WTC11 (cell line): ENCODE data around the gene WAC. TPM values are rescaled to one million over a fixed set of nuclear protein-coding genes. Genes with fewer than 3 reads are reported as not detected.
A peak's percentile ranks its signal among the peaks of the same experiment; 100 is the strongest.

Experiments used
- ATAC-seq: fragments of 200-7000 bp; cut with Tn5 transposase; 2 replicates; pipeline ENCODE4 v1.10.0; 2021; ENCODE audit warnings: mild to moderate bottlenecking, moderate library complexity
- CTCF ChIA-PET: fragments of 300-600 bp; sonication (Branson Sonifier 250); formaldehyde crosslinking; loops from one replicate; lab custom pipeline; 2021; ENCODE audit warnings: antibody characterized with exemption; lab: Charles Lee
- POLR2A ChIA-PET: fragments of 350-600 bp; sonication (Branson Sonifier 250); formaldehyde crosslinking; loops from one replicate; lab custom pipeline; 2021; ENCODE audit warnings: antibody characterized with exemption; lab: Charles Lee
- DNase-seq: peaks from one replicate; pipeline ENCODE4 v3.0.0; 2021; ENCODE audit warnings: low spot score
- H3K27ac Mint-ChIP-seq: 2 replicates; pipeline ENCODE4 v1.8.0; 2021; ENCODE audit warnings: mixed read lengths
- H3K27me3 Mint-ChIP-seq: 2 replicates; pipeline ENCODE4 v1.8.0; 2021; ENCODE audit warnings: low read depth, mild to moderate bottlenecking, moderate library complexity, mixed read lengths
- H3K36me3 Mint-ChIP-seq: 2 replicates; pipeline ENCODE4 v1.8.0; 2021; ENCODE audit warnings: mixed read lengths
- H3K4me1 Mint-ChIP-seq: 2 replicates; pipeline ENCODE4 v1.8.0; 2022; ENCODE audit warnings: mixed read lengths
- H3K4me3 Mint-ChIP-seq: 2 replicates; pipeline ENCODE4 v1.8.0; 2021; ENCODE audit warnings: mild to moderate bottlenecking, moderate library complexity, mixed read lengths
- H3K9me3 Mint-ChIP-seq: 2 replicates; pipeline ENCODE4 v1.8.0; 2021; ENCODE audit warnings: mixed read lengths
- ELF4 ChIP-seq: sonication (generic); formaldehyde crosslinking; IDR thresholded peaks from 2 replicates; pipeline ENCODE4 v1.8.1; 2022; ENCODE audit warnings: low read depth, mild to moderate bottlenecking, moderate library complexity, missing genetic modification reagents
- HMGA2 ChIP-seq: fragments of 250-450 bp; sonication (Bioruptor Pico); IDR thresholded peaks from 2 replicates; pipeline ENCODE4 v1.4.0; 2021; ENCODE audit warnings: mild to moderate bottlenecking, moderate library complexity
- JAZF1 ChIP-seq: fragments of 250-450 bp; sonication (Bioruptor Pico); IDR thresholded peaks from 2 replicates; pipeline ENCODE4 v1.9.0; 2021; ENCODE audit warnings: moderate library complexity, mild to moderate bottlenecking, inconsistent platforms
- NR2C2 ChIP-seq: sonication (generic); formaldehyde crosslinking; IDR thresholded peaks from 2 replicates; pipeline ENCODE4 v1.8.0; 2022; ENCODE audit warnings: mild to moderate bottlenecking, missing genetic modification reagents
- PRRX2 ChIP-seq: fragments of 250-450 bp; sonication (Bioruptor Pico); IDR thresholded peaks from 2 replicates; pipeline ENCODE4 v1.8.0; 2021; ENCODE audit warnings: mild to moderate bottlenecking
- RELA ChIP-seq: sonication (generic); formaldehyde crosslinking; IDR thresholded peaks from 2 replicates; pipeline ENCODE4 v1.8.1; 2022; ENCODE audit warnings: missing genetic modification reagents, mild to moderate bottlenecking, borderline replicate concordance
- SMAD3 ChIP-seq: sonication (generic); formaldehyde crosslinking; IDR thresholded peaks from 2 replicates; pipeline ENCODE4 v1.8.0; 2022; ENCODE audit warnings: missing genetic modification reagents, mild to moderate bottlenecking, borderline replicate concordance
- SP1 ChIP-seq: sonication (generic); formaldehyde crosslinking; conservative IDR thresholded peaks from 2 replicates; pipeline ENCODE4 v1.8.1; 2022; ENCODE audit warnings: missing genetic modification reagents
- ZNF138 ChIP-seq: sonication (generic); formaldehyde crosslinking; conservative IDR thresholded peaks from 2 replicates; pipeline ENCODE4 v1.8.1; 2022; ENCODE audit warnings: mild to moderate bottlenecking, moderate library complexity, missing genetic modification reagents
- ZNF317 ChIP-seq: sonication (generic); formaldehyde crosslinking; IDR thresholded peaks from 2 replicates; pipeline ENCODE4 v1.8.1; 2023; ENCODE audit warnings: low read depth, mild to moderate bottlenecking, moderate library complexity, missing genetic modification reagents, borderline replicate concordance
- ZNF416 ChIP-seq: fragments of 250-450 bp; sonication (Bioruptor Pico); IDR thresholded peaks from 2 replicates; pipeline ENCODE4 v1.9.0; 2021; ENCODE audit warnings: mild to moderate bottlenecking, inconsistent platforms
- total RNA-seq: library from RNA; stranded (reverse); gene quantifications from 3 replicates; pipeline ENCODE4 v1.2.3, GENCODE V29; 2021
- TF ChIP-seq, protein P1 (sequence below): sonication (generic); formaldehyde crosslinking; IDR thresholded peaks from 2 replicates; pipeline ENCODE4 v1.8.0; 2022; ENCODE audit warnings: mild to moderate bottlenecking, missing genetic modification reagents
- TF ChIP-seq, protein P2 (sequence below): sonication (generic); formaldehyde crosslinking; IDR thresholded peaks from 2 replicates; pipeline ENCODE4 v1.8.0; 2023; ENCODE audit warnings: missing genetic modification reagents, mild to moderate bottlenecking, borderline replicate concordance
- TF ChIP-seq, protein P3 (sequence below): sonication (generic); formaldehyde crosslinking; IDR thresholded peaks from 2 replicates; pipeline ENCODE4 v1.8.1; 2023; ENCODE audit warnings: mild to moderate bottlenecking, missing genetic modification reagents
- TF ChIP-seq, protein P4 (sequence below): sonication (generic); formaldehyde crosslinking; IDR thresholded peaks from 2 replicates; pipeline ENCODE4 v1.8.1; 2023; ENCODE audit warnings: mild to moderate bottlenecking, missing genetic modification reagents, moderate library complexity
- TF ChIP-seq, protein P5 (sequence below): fragments of 250-450 bp; sonication (Bioruptor Pico); IDR thresholded peaks from 2 replicates; pipeline ENCODE4 v1.9.0; 2021; ENCODE audit warnings: mild to moderate bottlenecking, borderline replicate concordance
- TF ChIP-seq, protein P6 (sequence below): sonication (generic); formaldehyde crosslinking; IDR thresholded peaks from 2 replicates; pipeline ENCODE4 v1.8.0; 2023; ENCODE audit warnings: mild to moderate bottlenecking, missing genetic modification reagents

WAC gene
- total RNA-seq, 1 experiment from 2014 or later, result 108 TPM

DNA sequence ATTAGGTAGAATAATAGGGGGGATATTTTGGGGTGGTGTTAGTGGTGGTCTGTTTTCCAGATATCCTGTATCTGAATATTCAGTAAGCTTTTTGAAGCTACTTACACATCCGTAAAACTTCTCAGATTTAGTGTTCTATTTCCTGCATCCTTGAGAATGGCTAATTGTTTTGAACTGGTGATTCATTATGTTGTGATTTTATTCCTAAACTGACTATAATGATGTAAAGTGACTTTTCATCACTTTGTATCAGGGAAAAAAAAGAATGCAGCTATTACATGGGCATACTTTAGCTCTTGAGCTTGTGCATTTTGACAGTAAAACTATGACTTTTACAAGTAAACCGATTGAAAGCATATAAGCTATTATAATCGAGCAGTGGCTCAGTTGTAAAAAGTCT, 18.2 kb downstream of the WAC start:
- POLR2A ChIA-PET, result no interaction called here
- no peaks in the 10 kb centered on the region for H3K27me3 Mint-ChIP-seq
- TF ChIP-seq, protein P1, sequence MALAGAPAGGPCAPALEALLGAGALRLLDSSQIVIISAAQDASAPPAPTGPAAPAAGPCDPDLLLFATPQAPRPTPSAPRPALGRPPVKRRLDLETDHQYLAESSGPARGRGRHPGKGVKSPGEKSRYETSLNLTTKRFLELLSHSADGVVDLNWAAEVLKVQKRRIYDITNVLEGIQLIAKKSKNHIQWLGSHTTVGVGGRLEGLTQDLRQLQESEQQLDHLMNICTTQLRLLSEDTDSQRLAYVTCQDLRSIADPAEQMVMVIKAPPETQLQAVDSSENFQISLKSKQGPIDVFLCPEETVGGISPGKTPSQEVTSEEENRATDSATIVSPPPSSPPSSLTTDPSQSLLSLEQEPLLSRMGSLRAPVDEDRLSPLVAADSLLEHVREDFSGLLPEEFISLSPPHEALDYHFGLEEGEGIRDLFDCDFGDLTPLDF (CRISPR knock-in tag), result no peak
- no peak for TF ChIP-seq ELF4 (CRISPR knock-in tag)
- no peak for TF ChIP-seq ZNF138 (CRISPR knock-in tag)
- TF ChIP-seq PRRX2 (CRISPR knock-in tag), result no peak
- TF ChIP-seq NR2C2 (CRISPR knock-in tag), result no peak
- no peak for TF ChIP-seq RELA
- TF ChIP-seq HMGA2 (CRISPR knock-in tag), result no peak
- TF ChIP-seq, protein P2, sequence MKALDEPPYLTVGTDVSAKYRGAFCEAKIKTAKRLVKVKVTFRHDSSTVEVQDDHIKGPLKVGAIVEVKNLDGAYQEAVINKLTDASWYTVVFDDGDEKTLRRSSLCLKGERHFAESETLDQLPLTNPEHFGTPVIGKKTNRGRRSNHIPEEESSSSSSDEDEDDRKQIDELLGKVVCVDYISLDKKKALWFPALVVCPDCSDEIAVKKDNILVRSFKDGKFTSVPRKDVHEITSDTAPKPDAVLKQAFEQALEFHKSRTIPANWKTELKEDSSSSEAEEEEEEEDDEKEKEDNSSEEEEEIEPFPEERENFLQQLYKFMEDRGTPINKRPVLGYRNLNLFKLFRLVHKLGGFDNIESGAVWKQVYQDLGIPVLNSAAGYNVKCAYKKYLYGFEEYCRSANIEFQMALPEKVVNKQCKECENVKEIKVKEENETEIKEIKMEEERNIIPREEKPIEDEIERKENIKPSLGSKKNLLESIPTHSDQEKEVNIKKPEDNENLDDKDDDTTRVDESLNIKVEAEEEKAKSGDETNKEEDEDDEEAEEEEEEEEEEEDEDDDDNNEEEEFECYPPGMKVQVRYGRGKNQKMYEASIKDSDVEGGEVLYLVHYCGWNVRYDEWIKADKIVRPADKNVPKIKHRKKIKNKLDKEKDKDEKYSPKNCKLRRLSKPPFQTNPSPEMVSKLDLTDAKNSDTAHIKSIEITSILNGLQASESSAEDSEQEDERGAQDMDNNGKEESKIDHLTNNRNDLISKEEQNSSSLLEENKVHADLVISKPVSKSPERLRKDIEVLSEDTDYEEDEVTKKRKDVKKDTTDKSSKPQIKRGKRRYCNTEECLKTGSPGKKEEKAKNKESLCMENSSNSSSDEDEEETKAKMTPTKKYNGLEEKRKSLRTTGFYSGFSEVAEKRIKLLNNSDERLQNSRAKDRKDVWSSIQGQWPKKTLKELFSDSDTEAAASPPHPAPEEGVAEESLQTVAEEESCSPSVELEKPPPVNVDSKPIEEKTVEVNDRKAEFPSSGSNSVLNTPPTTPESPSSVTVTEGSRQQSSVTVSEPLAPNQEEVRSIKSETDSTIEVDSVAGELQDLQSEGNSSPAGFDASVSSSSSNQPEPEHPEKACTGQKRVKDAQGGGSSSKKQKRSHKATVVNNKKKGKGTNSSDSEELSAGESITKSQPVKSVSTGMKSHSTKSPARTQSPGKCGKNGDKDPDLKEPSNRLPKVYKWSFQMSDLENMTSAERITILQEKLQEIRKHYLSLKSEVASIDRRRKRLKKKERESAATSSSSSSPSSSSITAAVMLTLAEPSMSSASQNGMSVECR (CRISPR knock-in tag), result no peak
- TF ChIP-seq JAZF1, result no peak
- TF ChIP-seq, protein P3, sequence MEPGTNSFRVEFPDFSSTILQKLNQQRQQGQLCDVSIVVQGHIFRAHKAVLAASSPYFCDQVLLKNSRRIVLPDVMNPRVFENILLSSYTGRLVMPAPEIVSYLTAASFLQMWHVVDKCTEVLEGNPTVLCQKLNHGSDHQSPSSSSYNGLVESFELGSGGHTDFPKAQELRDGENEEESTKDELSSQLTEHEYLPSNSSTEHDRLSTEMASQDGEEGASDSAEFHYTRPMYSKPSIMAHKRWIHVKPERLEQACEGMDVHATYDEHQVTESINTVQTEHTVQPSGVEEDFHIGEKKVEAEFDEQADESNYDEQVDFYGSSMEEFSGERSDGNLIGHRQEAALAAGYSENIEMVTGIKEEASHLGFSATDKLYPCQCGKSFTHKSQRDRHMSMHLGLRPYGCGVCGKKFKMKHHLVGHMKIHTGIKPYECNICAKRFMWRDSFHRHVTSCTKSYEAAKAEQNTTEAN (CRISPR knock-in tag), result no peak
- TF ChIP-seq, protein P4, sequence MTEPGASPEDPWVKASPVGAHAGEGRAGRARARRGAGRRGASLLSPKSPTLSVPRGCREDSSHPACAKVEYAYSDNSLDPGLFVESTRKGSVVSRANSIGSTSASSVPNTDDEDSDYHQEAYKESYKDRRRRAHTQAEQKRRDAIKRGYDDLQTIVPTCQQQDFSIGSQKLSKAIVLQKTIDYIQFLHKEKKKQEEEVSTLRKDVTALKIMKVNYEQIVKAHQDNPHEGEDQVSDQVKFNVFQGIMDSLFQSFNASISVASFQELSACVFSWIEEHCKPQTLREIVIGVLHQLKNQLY (CRISPR knock-in tag), result no peak
- TF ChIP-seq, protein P5, sequence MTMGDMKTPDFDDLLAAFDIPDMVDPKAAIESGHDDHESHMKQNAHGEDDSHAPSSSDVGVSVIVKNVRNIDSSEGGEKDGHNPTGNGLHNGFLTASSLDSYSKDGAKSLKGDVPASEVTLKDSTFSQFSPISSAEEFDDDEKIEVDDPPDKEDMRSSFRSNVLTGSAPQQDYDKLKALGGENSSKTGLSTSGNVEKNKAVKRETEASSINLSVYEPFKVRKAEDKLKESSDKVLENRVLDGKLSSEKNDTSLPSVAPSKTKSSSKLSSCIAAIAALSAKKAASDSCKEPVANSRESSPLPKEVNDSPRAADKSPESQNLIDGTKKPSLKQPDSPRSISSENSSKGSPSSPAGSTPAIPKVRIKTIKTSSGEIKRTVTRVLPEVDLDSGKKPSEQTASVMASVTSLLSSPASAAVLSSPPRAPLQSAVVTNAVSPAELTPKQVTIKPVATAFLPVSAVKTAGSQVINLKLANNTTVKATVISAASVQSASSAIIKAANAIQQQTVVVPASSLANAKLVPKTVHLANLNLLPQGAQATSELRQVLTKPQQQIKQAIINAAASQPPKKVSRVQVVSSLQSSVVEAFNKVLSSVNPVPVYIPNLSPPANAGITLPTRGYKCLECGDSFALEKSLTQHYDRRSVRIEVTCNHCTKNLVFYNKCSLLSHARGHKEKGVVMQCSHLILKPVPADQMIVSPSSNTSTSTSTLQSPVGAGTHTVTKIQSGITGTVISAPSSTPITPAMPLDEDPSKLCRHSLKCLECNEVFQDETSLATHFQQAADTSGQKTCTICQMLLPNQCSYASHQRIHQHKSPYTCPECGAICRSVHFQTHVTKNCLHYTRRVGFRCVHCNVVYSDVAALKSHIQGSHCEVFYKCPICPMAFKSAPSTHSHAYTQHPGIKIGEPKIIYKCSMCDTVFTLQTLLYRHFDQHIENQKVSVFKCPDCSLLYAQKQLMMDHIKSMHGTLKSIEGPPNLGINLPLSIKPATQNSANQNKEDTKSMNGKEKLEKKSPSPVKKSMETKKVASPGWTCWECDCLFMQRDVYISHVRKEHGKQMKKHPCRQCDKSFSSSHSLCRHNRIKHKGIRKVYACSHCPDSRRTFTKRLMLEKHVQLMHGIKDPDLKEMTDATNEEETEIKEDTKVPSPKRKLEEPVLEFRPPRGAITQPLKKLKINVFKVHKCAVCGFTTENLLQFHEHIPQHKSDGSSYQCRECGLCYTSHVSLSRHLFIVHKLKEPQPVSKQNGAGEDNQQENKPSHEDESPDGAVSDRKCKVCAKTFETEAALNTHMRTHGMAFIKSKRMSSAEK, result no peak
- ATAC-seq, result no peak
- peak overlapping the region; percentile 41 for H3K27ac Mint-ChIP-seq
- no peak for DNase-seq
- H3K9me3 Mint-ChIP-seq, result no peaks in the 10 kb centered on the region
- H3K4me3 Mint-ChIP-seq, result no peak overlapping the region
- H3K36me3 Mint-ChIP-seq, result peaks cover 66% of the 10 kb centered on the region
- H3K4me1 Mint-ChIP-seq, result peaks cover 54% of the 10 kb centered on the region
- CTCF ChIA-PET, result interaction anchor here (1.0 to 1.1 kb wide), 2 partner anchors 10 to 157 kb away, joined by 3 to 4 read pairs; no protein-coding TSS in a partner anchor

DNA sequence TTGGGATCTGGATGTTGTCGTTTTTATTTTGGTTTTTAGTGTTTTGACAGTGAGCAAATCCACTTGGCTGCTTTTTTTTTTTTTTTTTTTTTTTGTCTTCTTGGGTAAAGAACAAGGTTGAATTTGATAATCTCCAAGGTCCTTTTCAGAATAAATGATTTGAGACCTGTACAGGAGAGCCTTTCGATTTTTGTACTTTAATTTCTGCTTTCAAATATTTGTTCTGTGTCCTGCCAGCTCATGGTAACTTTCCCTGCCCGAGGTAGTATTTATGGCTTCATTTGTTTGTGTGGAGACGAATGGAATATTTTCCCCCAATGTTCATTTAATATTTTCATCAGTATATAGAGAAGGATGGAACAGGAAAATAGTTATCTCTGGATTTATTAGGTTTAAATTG, 19.9 kb downstream of the WAC start:
- H3K4me3 Mint-ChIP-seq, result no peak overlapping the region
- no peak overlapping the region; the same call in 1 of the 2 replicates for H3K27ac Mint-ChIP-seq
- peaks cover 62% of the 10 kb centered on the region for H3K36me3 Mint-ChIP-seq
- ChIA-PET CTCF (no interaction called here), POLR2A (no interaction called here)
- ATAC-seq (no peak), DNase-seq (no peak)
- TF ChIP-seq, protein P6, sequence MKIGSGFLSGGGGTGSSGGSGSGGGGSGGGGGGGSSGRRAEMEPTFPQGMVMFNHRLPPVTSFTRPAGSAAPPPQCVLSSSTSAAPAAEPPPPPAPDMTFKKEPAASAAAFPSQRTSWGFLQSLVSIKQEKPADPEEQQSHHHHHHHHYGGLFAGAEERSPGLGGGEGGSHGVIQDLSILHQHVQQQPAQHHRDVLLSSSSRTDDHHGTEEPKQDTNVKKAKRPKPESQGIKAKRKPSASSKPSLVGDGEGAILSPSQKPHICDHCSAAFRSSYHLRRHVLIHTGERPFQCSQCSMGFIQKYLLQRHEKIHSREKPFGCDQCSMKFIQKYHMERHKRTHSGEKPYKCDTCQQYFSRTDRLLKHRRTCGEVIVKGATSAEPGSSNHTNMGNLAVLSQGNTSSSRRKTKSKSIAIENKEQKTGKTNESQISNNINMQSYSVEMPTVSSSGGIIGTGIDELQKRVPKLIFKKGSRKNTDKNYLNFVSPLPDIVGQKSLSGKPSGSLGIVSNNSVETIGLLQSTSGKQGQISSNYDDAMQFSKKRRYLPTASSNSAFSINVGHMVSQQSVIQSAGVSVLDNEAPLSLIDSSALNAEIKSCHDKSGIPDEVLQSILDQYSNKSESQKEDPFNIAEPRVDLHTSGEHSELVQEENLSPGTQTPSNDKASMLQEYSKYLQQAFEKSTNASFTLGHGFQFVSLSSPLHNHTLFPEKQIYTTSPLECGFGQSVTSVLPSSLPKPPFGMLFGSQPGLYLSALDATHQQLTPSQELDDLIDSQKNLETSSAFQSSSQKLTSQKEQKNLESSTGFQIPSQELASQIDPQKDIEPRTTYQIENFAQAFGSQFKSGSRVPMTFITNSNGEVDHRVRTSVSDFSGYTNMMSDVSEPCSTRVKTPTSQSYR, result no peak
- TF ChIP-seq ZNF416 (CRISPR knock-in tag), result no peak
- TF ChIP-seq SP1 (CRISPR knock-in tag), result no peak
- TF ChIP-seq ZNF138 (CRISPR knock-in tag), result no peak
- TF ChIP-seq SMAD3 (CRISPR knock-in tag), result no peak
- TF ChIP-seq ZNF317 (CRISPR knock-in tag), result no peak
- H3K9me3 Mint-ChIP-seq, result no peaks in the 10 kb centered on the region
- peaks cover 62% of the 10 kb centered on the region for H3K4me1 Mint-ChIP-seq
- H3K27me3 Mint-ChIP-seq, result no peaks in the 10 kb centered on the region
